K562 (cell line): ENCODE data around the gene PSG1. TPM values are rescaled to one million over a fixed set of nuclear protein-coding genes. Genes with fewer than 3 reads are reported as not detected.
A peak's percentile ranks its signal among the peaks of the same experiment; 100 is the strongest.
"Not testable (repeated sequence)": the region's sequence is repeated elsewhere in the genome, so short reads cannot be mapped to it uniquely, and the experiment has no call there.

ENCODE experiments used
- ATAC-seq: fragments of 200-7000 bp; cut with Tn5 transposase; 3 replicates; pipeline ENCODE4 v1.9.1; 2020; ENCODE audit warnings: moderate library complexity
- BruUV-seq: library from RNA; stranded (reverse); fragments of 400-500 nt; replicated peaks from 2 replicates; lab custom pipeline; 2021; lab: Mats Ljungman, UMichigan
- CTCF ChIA-PET: fragments of 300-600 bp; formaldehyde crosslinking; extraction: SDS; loops from one replicate; lab custom pipeline; 2021; ENCODE audit warnings: low intra/inter-chr PET ratio; lab: Yijun Ruan, JAX
- POLR2A ChIA-PET: fragments of 300-600, 350-650 bp; sonication (Branson Sonifier 250); formaldehyde crosslinking; extraction: SDS; loops from one replicate; lab custom pipeline; 2021; ENCODE audit warnings: antibody characterized with exemption, inconsistent platforms; lab: Yijun Ruan, JAX
- DNase-seq, 4 experiments: peaks; one replicate each; pipeline versions ENCODE4 v3.0.0 to v3.0.0-alpha.2; 2011 to 2018; ENCODE audit warnings: low spot score in 3 of 4, mixed read lengths in 3 of 4; ENCODE audit errors: extremely low read depth in 1 of 4
- FAIRE-seq: peaks from 2 replicates; lab custom pipeline; 2011; peaks lifted over from hg19 to GRCh38; lab: Jason Lieb, UNC
- H2AFZ ChIP-seq: 2 replicates; pipeline ENCODE4 v1.6.0; 2011; ENCODE audit warnings: low read depth, low read length, control low read depth, inconsistent platforms
- H3K27ac ChIP-seq: fragments of 200-600 bp; 3 replicates; pipeline ENCODE4 v1.8.0; 2011; ENCODE audit warnings: low read depth, mild to moderate bottlenecking, control low read depth, inconsistent platforms, low read length, moderate library complexity, mixed read lengths; ENCODE audit errors: extremely low read depth
- H3K27me3 ChIP-seq, 2 experiments: fragments of 300-600 bp in 1 of 2; 2 replicates in 1 of 2; 3 replicates in 1 of 2; pipeline versions ENCODE4 v1.6.0 to v1.8.0; 2011; ENCODE audit warnings: inconsistent platforms in 2 of 2, low read length in 2 of 2, mild to moderate bottlenecking in 1 of 2, mixed read lengths in 1 of 2, moderate library complexity in 1 of 2; ENCODE audit not compliant: control insufficient read depth in 2 of 2, insufficient read depth in 2 of 2
- H3K36me3 ChIP-seq: fragments of 300-600 bp; 3 replicates; pipeline ENCODE4 v1.8.0; 2011; ENCODE audit warnings: mild to moderate bottlenecking, low read length, inconsistent platforms; ENCODE audit not compliant: control insufficient read depth, insufficient read depth
- H3K4me1 ChIP-seq, 2 experiments: fragments of 200-600 bp in 1 of 2; replicated peaks in 1 of 2; 2 replicates in 1 of 2; 3 replicates in 1 of 2; pipeline versions ENCODE4 v1.5.1 to v1.8.0; 2011; ENCODE audit warnings: inconsistent platforms in 2 of 2, low read length in 2 of 2, mild to moderate bottlenecking in 1 of 2, mixed read lengths in 1 of 2, moderate library complexity in 1 of 2; ENCODE audit not compliant: control insufficient read depth in 2 of 2, insufficient read depth in 2 of 2
- H3K4me2 ChIP-seq: 2 replicates; pipeline ENCODE4 v1.6.1; 2011; ENCODE audit warnings: low read length, control low read depth, inconsistent platforms, mixed read lengths; ENCODE audit not compliant: insufficient read depth
- H3K4me3 ChIP-seq: fragments of 200-600 bp; sonication (generic), shearing (Covaris generic); 2 replicates; pipeline ENCODE4 v1.5.1; 2016; ENCODE audit warnings: control low read depth, inconsistent platforms
- H3K79me2 ChIP-seq: fragments of 200-600 bp; 3 replicates; pipeline ENCODE4 v1.8.0; 2011; ENCODE audit warnings: low read length, inconsistent platforms; ENCODE audit not compliant: control insufficient read depth, insufficient read depth
- H3K9ac ChIP-seq, 2 experiments: 2 replicates each; pipeline versions ENCODE4 v1.6.0 to v1.6.1; 2011; ENCODE audit warnings: low read depth in 2 of 2, low read length in 2 of 2, control low read depth in 1 of 2, inconsistent platforms in 1 of 2, mild to moderate bottlenecking in 1 of 2, mixed read lengths in 1 of 2; ENCODE audit not compliant: insufficient read depth in 1 of 2
- H3K9me1 ChIP-seq: one replicate; pipeline ENCODE4 v1.6.0; 2011; ENCODE audit warnings: inconsistent platforms, mild to moderate bottlenecking, low read length, moderate library complexity; ENCODE audit not compliant: control insufficient read depth, insufficient read depth
- H3K9me3 ChIP-seq: replicated peaks from 2 replicates; pipeline ENCODE4 v1.5.1; 2011; ENCODE audit warnings: low read depth, low read length, inconsistent platforms; ENCODE audit not compliant: control insufficient read depth, insufficient read depth
- H4K20me1 ChIP-seq: replicated peaks from 2 replicates; pipeline ENCODE4 v1.6.1; 2011; ENCODE audit warnings: low read length, inconsistent platforms, mixed read lengths; ENCODE audit not compliant: control insufficient read depth, insufficient read depth
- CTCF ChIP-seq, 3 experiments: IDR thresholded peaks in 2 of 3; conservative IDR thresholded peaks in 1 of 3; 2 replicates each; pipeline ENCODE4 v1.5.1; 2011 to 2012; ENCODE audit warnings: low read length in 3 of 3, mild to moderate bottlenecking in 3 of 3, control low read depth in 2 of 3, improper control_type of control experiment in 1 of 3, inconsistent platforms in 1 of 3, low read depth in 1 of 3, mixed read lengths in 1 of 3, moderate library complexity in 1 of 3; ENCODE audit not compliant: insufficient read depth in 2 of 3
- RAD21 ChIP-seq, 2 experiments: fragments of 250-450 bp in 1 of 2; fragments of 450-650 bp in 1 of 2; sonication (Bioruptor Pico) in 1 of 2; formaldehyde crosslinking in 1 of 2; IDR thresholded peaks in 1 of 2; conservative IDR thresholded peaks in 1 of 2; 2 replicates each; pipeline versions ENCODE4 v1.4.0 to v1.8.0; 2020 to 2022; ENCODE audit warnings: mild to moderate bottlenecking in 2 of 2, moderate library complexity in 1 of 2
- WGBS: fragments of 100-300 bp; shearing (Covaris generic); methylation state at CpG from one replicate; pipeline ENCODE4 v1.1.6; 2016; ENCODE audit warnings: low coverage, mixed read lengths; ENCODE audit not compliant: insufficient coverage; ENCODE audit errors: missing lambda C conversion rate; 5-methylcytosine and 5-hydroxymethylcytosine counted together
- in situ Hi-C: fragments of 300-500 bp; cut with MboI; formaldehyde crosslinking; loops from 4 replicates; pipeline ENCODE4 v1.15.0; 2018; ENCODE audit warnings: inconsistent platforms, mixed read lengths
- intact Hi-C: fragments of 100-400 bp; cut with micrococcal nuclease; formaldehyde crosslinking; loops from 2 replicates; pipeline ENCODE4 v1.14.2; 2022
- polyA plus RNA-seq, 8 experiments: library from polyadenylated mRNA; depleted of rRNA in 4 of 8; stranded (reverse) in 5 of 8; unstranded in 3 of 8; fragments of >200 nt; fragmentation: Nextera tagmentation in 2 of 8; fragmentation: Illumina TruSeq in 1 of 8; extraction: Ambion mirVana in 2 of 8; extraction: Trizol in 1 of 8; gene quantifications; 2 replicates each; pipeline versions ENCODE4 v1.2.1 to v1.2.3, GENCODE V29; 2011 to 2014; ENCODE audit warnings: inconsistent platforms in 1 of 8, missing spikeins in 1 of 8
- total RNA-seq, 7 experiments: library from RNA; depleted of rRNA in 6 of 7; stranded (reverse); fragments of >200 nt in 6 of 7; fragmentation: Illumina TruSeq in 2 of 7; extraction: Trizol in 2 of 7; gene quantifications; 2 replicates each; pipeline versions ENCODE4 v1.2.1 to v1.2.3, GENCODE V29; 2011 to 2021; ENCODE audit warnings: low replicate concordance in 1 of 7

The PSG1 gene
- total and polyA plus RNA-seq, 9 of the 15 experiments (the other 6 are each of a cell fraction or from before 2014, with no cell fraction given) = not detected

GRCh38 chr19:42923106-42923505, 43.6 kb upstream of the PSG1 start:
- 2% methylated on average over 9 of the region's 9 CpGs for WGBS
- DNase-seq (peak; percentile 10 to 61 (median 22)), FAIRE-seq (peak; percentile 58)
- in situ Hi-C loops, H2AFZ ChIP-seq, H3K4me3 ChIP-seq, ATAC-seq, H3K9me3 ChIP-seq, H3K9me1 ChIP-seq, intact Hi-C loops, H3K27ac ChIP-seq, H3K4me2 ChIP-seq, H3K79me2 ChIP-seq, H4K20me1 ChIP-seq, H3K4me1 ChIP-seq, POLR2A ChIA-PET, H3K27me3 ChIP-seq, CTCF ChIA-PET, H3K9ac ChIP-seq, BruUV-seq, H3K36me3 ChIP-seq: not testable (repeated sequence)
- peak in 1 of 2 experiments; percentile 24; a peak in 1 of 4 replicates for TF ChIP-seq RAD21 (CRISPR knock-in tag; conservative IDR thresholded peaks at IDR 0.05 in 1 of 2, IDR thresholded peaks at IDR 0.05 in 1 of 2)
- TF ChIP-seq CTCF (IDR thresholded peaks at IDR 0.05 in 2 of 3, conservative IDR thresholded peaks at IDR 0.05 in 1 of 3; ENCODE audit: insufficient read depth in 2 of 3, low read depth in 1 of 3, low read length in 3 of 3) = peak; percentile 61 to 69 (median 65)

DNA sequence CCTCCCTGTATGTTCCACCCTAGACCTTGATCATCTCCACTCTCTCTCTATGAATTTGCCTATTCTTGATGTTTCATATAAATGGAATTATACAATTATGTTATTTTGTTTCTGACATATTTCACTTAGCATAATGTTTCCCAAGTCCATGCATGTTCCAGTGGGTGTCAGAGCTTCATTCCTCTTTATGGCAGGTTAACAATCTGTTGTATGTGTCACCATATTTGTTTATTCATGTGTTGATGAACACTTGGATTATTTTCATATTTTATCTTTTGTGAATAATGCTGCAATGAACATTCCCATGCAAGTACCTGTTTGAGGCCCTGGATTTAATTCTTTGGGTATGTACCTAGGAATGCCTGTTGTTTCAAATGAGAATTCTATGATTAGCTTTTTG, 41.5 kb upstream of the PSG1 start:
- intact Hi-C loops, H4K20me1 ChIP-seq, H3K27ac ChIP-seq, CTCF ChIA-PET, H3K27me3 ChIP-seq, FAIRE-seq, H3K4me2 ChIP-seq, BruUV-seq, H2AFZ ChIP-seq, H3K9ac ChIP-seq, POLR2A ChIA-PET, H3K79me2 ChIP-seq, in situ Hi-C loops, H3K9me3 ChIP-seq, H3K36me3 ChIP-seq, H3K9me1 ChIP-seq, DNase-seq, H3K4me3 ChIP-seq, ATAC-seq, H3K4me1 ChIP-seq: not testable (repeated sequence)
